ENCODE data around the gene PARL.

GRCh38 chr3:183911087-183911486 lies 26.4 kb upstream of the PARL start:
- TF ChIP-seq CTCF (IDR thresholded peaks at IDR 0.05) (no peak), POLR2AphosphoS5 (IDR thresholded peaks at IDR 0.05; ENCODE audit: insufficient read depth in 1 of 2, low read depth in 1 of 2) (no peak)
